Renal cortical epithelial cell (primary cell): ENCODE measurements around the gene LCN6. TPM values are rescaled to one million over a fixed set of nuclear protein-coding genes. Genes with fewer than 3 reads are reported as not detected.
A peak's percentile ranks its signal among the peaks of the same experiment; 100 is the strongest.

Source experiments
- DNase-seq: peaks from one replicate; pipeline ENCODE4 v3.0.0-alpha.2; 2011; ENCODE audit warnings: low read depth
- total RNA-seq: library from RNA; depleted of rRNA; stranded (reverse); fragments of >200 nt; gene quantifications from 2 replicates; pipeline ENCODE4 v1.2.3, GENCODE V29; 2014

The LCN6 gene
- total RNA-seq, 1 donor from 2014 or later = not detected

DNA sequence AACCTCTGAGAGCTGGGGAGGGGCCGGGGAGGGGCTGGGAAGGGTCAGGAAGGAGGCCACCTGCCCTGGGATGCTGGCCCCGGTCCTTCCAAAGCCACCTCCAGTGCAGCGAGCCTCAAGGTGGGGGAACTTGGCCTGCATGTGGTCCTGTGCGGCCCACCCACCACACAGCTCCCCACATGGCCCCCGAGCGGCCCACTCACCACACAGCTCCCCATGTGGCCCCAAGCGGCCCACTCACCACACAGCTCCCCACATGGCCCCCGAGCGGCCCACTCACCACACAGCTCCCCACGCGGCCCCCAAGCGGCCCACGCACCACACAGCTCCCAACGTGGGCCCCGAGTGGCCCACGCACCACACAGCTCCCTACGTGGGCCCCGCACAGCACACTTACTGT lies 3.6 kb downstream of the LCN6 start:
- DNase-seq = no peak

DNA sequence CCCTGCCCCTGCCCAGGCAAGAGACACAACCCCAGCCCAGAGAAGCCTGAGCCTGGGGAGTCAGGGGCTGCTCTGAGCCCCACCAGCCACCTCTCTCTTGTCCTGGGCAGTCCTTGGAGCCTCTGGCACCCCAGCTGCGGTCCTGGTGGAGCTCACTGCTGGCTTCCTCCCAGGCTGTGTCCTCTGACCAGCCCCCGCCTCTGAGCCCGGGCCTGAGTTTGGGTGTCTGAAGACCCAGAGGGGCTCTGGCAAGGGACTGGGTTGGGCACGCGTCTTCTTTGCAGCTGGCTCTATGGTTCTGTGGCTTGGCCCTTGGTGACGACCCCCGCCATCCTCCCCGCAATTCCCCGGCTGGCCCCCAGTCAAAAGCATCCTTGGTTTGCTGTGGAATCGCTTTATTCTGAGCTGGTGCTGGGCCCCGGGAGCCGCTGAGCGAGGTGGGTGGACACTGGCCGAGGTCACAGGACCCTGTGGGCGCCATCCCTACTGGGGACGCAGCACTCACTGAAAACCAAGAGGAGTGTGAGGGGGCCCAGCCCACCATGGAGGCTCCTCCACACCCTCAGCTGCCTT lies 4.6 kb downstream of the LCN6 start:
- no peak for DNase-seq

DNA sequence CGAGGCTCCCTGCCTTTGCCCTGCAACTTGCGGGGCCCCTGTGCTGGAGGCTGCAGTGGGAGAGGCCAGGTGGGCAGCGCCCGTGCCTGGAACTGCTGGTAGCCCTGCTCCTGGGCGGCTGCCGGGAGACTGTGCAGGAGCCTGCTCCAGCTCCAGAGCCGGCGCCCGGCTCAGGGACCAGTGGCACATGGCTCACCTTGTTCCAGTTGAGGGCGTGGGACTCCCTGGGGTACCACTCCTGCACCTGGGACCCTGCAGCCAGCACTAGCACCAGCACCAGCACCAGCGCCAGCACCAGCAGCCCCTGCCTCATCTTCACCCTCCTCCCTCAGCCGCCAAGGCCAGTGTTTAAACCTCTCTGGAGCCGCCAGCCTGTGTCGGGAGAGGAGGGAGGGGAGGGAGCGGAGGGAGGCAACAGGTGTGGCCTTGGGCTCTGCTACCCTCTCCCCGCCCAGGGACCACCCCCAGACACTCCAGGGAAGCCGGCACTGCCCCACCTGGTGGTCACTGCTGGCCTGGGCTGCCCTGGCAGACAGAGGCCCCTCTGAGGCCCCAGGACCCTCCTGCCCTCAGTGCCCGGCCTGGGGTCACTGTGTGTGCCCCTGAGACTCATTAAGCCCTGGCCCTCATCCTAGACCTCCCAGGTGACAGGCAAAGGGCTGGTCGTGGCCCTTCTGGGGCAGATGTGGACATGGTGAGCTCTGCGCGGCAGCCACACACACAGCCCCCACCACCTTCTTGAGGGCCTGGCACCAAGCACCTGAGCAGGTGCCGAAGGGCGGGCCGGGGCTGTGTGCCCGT lies 5.5 kb downstream of the LCN6 start, which contains the start of gene LCN10:
Gene LCN10 (minus strand): TSS at position 350 of the 801 bp plus-strand sequence. CDS start 37 bp downstream, at position 313.
- DNase-seq = no peak

DNA sequence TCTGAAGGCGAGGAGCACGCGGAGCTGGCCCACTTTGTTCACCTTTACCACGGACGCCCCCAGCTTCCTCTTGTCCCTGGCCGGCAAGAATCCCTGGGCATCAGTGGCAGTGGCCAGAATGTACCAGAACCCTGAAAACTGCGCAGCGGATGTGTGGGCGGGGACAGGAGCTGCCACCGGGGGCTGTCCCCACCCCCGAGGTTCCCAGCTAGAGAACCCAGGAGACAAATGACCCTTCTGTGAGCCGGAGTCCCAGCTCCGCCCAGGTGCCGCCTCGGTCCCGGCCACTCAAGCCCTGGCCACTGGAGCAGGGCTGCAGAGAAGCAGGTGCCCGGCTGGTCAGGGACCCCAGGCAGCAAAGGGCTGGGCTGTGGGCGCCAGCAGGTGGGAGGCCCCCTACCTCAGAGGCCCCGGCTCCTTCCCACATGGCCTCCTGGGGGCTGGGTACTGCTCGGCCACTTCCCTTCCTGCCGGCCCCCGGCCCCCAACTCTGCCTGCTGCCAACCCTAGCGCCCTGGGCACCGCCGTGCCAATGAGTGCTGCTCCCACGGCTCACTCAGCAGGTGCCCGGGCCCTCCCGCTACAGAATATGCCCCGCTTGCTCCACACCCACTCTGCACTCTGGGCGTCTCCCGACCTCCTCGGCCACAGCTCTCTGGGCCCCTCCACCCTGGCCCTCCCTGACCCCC lies 6.3 kb downstream of the LCN6 start:
- DNase-seq = no peak

DNA sequence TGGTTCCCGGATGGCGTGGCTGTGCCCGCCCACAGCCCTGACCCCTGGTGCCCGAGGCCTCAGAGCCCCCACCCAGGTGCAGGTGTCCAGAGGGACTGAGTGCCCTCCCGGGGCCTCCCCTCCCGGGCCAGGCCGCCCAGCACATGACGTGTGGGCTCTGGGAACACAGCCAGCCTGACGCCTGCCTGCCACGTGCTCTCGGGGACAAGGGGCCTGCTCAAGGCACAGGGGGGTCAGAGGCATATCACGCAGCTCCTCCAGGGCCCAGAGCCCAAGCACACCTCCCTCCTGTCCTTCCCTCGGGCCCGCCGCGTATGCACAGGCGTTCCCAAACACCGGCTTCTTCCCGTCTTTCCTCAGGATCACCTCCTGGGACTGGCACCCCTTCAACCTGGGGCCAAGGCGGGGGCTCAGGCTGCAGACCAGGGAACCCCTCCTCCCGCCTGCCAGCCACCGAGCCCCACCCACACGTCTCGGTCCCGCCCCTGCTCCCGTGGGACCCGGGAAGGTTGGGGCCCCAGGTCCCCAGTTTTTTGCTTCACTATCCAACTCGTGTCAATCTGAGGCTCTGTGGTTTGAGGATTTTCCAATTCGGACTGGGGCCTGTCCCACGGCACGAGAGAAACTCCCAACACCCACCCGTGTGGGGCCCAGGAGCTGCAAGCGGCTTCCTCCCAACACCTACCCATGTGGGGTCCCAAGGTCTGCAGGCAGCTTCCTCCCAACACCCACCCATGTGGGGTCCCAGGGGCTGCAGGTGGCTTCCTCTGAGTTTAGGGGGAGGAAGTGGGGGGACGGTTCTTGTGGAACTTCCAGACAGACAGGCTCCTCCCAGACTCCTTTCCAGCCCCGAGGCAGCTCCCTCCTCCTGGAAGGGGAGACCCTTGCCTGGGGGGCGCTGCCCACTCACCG lies 7.1 kb downstream of the LCN6 start:
- DNase-seq = no peak

DNA sequence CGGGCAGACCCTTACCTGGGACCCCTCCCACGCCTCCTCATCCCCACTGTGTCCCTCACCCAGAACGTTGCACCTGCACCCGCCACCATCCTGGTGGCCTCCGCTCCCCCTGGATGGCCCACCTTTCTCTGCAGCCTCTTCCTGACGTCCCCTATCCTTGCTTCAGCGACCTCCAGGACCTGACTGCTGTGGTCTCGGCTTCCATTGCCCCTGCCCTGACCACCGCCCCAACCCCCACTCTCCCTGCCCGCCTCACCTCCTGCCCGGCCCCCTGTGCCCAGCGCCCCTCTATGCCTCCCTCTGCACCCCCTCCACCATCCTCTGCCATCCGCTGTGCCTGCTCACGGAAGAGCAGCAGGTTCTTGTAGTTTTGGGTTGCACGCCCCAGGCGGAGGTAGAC lies 7.8 kb downstream of the LCN6 start:
- no peak for DNase-seq

DNA sequence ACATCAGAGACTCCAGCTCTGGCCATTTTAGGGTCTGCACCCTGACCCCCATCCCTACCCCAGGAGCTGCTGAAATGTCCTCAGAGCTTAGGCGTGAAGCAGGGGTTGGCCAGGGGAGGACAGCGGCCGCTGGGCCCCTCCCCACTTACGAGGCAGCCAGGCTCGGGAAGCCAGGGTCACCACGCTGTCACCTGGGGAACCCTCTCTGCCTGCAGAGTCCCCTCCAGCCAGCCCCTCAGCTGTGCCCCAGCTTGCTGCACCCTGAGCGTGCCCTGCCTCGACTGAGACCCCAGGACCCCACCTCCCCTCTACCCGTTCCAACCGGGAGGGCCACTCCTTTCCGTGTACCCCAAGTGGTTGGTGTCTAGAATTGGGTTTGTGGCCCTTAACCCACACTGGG lies 8.3 kb downstream of the LCN6 start:
- no peak for DNase-seq

DNA sequence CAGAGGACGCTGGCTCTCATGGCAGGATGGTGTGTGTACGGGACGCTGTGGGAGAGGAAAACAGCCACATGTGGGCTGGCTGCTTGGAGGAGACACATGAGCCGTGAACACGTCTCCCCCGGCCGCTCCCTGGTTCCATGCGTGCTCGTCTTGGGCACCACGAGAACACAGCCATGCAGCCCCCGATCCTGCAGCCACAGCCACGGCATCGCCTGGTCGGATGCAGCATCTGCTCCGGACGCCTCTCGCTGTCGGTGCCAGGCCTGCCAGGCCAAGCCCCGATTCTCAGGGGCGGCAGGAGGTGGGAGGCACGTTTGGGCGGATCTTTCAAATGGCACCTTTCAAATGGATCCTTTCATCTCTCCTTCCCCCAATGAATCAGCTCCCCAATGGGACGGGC lies 8.8 kb downstream of the LCN6 start:
- DNase-seq = no peak

DNA sequence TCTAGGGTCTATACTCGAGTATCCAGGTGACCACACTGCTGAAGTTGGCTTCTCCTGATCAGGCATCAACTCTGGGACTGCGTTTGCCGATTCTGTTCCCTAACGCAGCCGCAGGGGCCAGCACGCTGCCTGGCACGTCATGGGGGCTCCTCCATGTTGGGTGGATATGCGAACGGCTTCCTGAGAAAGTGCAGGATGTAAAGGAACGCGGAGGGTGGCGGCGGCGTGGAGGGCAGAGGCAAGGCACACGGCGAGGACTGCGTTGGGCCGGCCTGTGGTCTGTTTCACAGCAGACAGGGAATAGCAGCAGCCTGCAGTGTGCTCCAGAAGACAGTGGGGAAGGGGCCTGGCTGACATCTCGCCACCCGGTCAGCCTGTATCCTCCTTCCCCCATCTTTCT lies 9.4 kb downstream of the LCN6 start:
- DNase-seq = no peak

DNA sequence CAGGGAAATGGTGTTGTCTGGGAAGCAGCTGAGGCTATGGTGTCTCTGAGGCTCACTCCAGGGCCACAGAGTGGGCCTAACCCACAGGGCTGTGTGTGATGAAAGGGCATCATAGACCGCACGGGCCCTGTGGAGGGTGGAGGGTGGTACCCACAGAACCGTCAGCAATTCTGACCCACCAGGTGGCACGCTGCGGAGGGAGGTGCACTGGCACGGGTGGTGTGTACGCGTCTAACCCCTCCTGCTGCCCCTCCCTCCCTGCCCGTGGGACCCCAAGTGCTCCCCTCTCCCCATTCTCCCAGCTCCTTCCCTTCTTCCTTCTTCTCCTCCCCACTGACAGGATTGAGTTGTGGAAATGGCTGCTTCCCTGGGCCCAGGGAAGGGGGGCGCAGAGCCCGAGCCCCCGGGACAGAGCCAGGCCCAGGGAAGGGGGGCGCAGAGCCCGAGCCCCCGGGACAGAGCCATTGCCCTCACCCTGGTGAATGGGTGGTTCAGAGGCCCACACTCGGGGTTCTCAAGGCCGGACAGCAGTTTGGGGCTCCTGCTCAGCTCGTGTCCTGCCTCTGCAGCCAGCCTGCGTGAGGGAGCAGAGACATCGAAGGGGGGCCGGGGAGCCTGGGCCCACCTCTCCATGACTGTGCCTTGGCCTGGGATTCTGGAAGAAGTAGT lies 12.4 kb downstream of the LCN6 start:
- no peak for DNase-seq

DNA sequence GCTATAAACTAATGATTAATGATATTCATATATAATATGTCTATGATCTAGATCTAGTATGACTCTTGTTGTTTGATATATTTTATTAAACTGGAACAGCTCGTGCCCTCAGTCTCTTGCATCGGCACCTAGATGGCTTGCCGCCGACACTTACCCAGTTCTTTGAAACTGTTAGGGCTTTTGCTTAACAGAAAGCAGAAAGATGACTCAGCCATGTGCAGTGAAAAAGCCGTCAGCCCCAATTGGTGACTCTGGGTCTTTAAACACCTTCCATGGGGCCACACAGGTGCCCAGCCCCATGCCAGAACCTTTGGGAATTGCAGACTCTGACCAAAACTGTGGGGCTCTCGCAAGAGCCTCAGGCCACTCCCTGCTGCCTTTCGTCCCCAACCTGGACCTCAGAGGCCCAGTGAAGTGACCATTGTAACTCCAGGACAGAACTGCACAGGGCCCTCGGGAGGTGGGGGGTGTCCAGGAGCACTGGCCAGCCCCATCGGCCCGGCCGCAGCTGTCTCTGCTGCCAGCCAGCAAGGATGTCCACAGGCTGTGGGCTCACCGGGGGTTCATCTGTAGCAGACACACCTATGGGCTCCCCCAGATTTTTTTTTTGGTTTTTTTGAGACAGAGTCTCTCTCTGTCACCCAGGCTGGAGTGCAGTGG lies 13.4 kb downstream of the LCN6 start:
- DNase-seq = no peak

DNA sequence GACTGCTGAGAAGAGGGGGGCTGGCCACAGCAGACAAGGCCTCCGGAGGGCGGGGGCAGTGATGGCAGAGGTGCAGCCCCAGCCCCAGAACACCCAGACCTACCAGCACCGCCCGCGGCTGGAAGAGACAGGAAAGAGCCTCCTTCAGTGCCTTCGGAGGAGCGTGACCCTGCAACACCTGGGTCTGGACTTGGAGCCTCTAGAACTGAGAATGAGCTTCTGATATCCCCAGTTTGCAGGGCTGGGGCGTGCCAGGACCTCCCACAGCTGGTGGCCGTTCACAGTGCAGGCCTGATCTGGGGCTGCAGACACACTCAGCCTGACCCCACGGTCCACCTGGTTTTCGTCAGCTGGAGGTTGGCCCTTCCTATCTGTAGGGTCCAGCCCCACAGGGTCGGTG lies 14.7 kb downstream of the LCN6 start:
- DNase-seq = no peak

DNA sequence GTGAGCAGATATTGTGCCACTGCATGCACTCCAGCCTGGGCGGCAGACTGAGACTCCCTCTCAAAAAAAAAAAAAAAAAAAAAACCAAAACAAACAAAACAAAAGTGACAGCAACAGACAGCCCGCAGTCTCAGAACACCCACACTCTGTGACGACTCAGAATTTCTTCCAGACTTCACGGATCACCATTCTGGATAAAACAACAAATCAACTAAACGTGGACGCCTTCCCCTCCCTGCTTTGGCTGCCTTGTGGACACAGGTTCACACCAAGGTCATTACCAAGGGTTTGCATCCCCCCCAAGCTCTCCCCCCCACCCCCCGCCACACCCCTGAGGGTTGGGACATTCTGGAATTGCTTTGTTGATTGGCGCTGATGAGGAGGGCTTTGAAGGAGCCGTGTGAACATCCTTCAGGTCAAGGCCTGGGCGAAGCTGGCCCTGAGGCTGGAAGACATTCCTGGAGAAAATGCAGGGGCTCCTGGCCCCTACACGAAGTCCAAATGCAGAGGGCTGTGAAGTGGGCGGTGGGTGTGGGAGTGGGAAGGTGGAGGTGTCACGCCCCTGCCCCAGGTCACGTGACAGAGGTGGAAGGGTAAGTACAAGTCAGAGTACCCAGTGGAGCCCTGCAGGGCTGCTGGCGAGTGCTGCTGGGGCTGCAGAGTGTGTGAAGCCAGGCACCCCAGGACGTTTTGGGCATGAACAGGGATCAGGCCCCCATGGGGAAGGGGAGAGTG lies 15.7 kb downstream of the LCN6 start:
- DNase-seq = no peak

DNA sequence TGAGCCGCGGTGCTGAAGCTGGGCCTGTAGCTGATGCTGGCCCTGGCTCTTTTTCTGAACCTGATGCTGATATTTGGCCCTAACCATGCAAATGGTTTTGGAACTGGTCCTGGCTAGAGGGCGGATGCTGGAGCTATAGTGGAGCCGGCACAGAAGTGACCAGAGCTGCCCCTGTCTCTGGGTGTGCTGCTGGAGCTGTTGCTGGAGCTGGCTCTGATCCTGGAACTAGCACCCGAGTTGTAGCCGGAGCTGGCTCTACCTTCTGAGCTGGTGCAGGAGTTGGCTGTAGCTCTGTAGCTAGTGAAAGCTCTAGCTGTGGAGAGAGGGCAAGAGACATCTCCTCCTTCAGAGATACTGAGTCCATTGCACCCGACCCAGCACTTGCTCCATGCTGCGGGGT lies 18.4 kb downstream of the LCN6 start:
- no peak for DNase-seq

DNA sequence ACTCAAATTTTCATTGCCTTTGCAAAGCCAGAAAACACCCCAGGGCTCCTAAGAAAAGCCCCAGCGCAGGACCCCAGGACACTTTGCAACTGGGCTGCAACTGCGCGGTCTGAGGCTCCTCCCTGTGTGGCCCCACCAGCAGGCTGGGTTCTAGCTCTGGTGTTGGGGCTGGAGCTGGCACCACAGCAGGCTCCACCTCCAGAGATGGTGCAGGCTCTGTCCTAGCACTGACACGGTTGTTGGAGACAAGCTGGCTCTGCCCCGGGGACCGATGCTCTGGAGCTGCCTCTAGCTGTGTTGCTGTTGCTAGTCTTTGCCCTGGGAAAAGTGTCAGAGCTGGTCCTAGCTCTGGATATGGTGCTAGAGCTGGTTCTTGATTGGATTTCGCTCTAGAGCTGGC lies 19.2 kb downstream of the LCN6 start:
- DNase-seq = no peak

DNA sequence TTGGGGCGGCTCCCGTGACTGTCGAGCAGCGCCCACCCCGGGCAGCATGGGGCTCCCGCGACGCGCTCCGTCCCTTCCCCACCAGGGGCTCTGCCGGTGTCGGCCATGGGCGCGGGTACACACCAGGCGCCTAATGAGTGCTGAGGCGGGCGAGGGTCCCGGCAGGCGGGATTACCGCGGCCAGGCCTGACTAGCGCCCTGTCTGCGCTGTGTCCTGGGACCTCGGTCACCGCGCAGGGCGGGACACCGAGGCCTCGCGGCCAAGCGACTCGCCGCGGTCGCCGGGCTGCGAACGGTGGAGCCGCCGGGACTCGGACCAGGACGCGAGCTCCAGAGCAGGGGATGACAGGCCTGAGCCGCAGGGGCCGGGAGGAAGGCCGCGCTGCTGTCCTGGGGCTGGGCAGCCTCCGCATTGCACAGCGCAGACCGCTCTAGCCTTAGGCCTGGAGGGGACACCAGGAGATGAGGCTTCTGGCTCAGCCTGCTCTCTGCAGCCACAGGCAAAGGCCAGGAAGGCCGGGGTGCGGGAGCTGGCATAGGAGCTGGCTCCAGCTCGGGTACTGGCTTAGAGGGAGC lies 19.7 kb downstream of the LCN6 start:
- no peak for DNase-seq

DNA sequence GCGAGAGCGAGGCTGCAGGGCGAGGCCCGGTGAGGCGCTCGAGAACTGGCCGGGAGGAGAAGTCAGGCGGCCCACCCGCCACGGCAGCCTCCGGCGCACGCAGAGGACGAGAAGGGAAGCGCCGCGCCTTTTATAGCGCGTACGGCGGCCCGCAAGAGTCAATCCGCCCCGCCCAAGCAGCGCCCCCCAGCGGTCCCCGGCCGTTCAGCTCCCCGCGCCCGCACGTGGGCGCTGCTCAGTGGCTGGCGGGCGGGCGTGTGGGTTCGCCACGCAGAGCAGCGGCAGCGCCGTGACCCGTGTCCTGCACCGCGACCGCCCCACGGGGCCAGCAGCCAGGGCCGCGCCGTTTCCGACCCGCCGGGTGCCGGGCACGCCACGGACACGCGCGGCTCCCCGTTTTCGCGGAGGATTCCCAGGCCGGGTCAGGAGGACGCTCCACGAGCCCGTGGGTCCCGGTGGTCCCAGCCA lies 20.2 kb downstream of the LCN6 start:
- DNase-seq = peak; percentile 35

DNA sequence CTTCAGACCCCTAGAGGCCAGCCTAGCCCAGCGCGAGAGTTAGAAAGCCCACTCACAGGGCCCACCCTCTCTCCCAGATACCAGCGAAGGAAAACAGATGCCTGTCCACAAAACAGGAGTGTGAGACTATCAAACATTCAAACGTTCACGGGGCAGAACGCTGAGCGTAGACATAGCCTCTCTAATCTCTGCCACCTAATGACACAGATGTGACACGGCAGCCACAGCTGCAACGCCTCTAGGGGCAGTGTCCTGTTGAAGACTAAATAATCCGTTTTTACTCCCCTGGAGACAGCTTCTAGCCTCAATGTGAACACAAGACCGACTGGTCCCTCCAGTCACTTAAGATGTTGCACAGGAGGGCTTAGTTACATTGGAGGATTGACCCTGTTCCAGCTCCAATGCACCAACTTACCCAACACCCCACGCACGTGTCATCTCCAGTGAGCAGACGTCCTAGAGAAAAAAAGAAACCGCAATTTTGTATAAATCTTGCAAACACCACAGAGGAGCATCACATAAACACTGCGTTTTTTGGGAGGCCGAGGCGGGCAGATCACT lies 21.6 kb downstream of the LCN6 start:
- peak; percentile 22 for DNase-seq

DNA sequence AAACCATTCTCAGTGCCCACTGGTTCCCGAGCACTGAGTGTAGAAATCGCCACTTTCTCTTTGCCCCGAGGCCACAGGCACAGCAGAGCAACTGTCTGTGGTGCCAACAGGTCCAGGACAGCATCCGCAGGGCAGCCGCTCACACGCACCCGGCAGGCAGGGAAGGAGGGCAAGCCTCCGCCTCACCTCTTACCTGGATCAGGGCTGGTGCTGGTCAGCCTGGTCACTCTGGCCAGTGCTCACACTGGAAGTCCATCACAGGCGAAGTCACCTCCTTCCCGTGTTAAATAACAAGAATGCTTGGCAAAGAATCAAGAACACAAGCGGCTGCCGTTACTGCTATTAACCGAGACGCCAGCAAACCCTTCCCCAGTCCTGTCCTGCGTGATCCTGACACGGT lies 22.2 kb downstream of the LCN6 start:
- DNase-seq = peak; percentile 24
